ENCODE measurements around the gene SLC6A20. TPM values are rescaled to one million over a fixed set of nuclear protein-coding genes. Genes with fewer than 3 reads are reported as not detected.

The SLC6A20 gene
- total RNA-seq, 2 experiments from 2014 or later = not detected

DNA sequence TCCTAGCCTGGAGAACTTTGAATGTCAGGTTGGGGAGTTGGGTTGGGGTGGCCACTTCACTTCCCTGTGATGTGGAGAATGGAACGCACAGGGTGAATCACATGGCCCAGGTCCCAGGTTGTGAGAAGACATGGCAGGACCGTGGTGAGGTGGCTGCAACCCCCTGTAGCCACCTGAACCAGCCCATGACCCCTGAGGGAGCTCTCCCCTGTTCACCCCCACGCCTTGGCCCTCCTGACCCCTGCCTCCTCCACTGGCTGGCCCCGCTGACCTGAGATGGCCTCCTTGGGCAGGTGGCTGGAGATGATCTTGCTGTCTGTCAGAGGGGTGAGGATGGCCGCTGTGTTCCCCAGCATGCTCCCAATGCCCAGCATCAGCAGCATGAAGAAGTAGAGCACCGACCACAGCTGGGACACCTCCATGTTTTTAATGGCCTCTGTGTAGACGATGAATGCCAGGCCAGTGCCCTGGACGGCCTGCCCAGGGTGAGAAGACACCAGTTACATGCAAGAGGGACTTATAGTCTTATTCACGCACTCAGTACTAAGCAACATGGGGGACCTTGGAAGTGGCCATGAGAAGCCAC, 31.0 kb downstream of the SLC6A20 start:
- no peak overlapping the region for H3K4me3 ChIP-seq (ENCODE audit: low read length)
- peaks cover 6% of the 10 kb centered on the region for H3K4me1 ChIP-seq (ENCODE audit: insufficient read depth, low read length)
- H3K4me1 Mint-ChIP-seq (ENCODE audit: low read depth) = no peaks in the 10 kb centered on the region
- ChIA-PET POLR2A (no interaction called here), CTCF (no interaction called here)
- intact Hi-C loops (cut with DNase I, micrococcal nuclease) = no loop called here
- no peaks in the 10 kb centered on the region for H3K36me3 ChIP-seq (ENCODE audit: insufficient read depth, low read length)
- peaks cover 0 to 3% of the 10 kb centered on the region in 2 experiments for H3K9me3 ChIP-seq (ENCODE audit: control insufficient read depth in 1 of 2, insufficient read depth in 1 of 2, low read length in 2 of 2)
- TF ChIP-seq, protein P1, sequence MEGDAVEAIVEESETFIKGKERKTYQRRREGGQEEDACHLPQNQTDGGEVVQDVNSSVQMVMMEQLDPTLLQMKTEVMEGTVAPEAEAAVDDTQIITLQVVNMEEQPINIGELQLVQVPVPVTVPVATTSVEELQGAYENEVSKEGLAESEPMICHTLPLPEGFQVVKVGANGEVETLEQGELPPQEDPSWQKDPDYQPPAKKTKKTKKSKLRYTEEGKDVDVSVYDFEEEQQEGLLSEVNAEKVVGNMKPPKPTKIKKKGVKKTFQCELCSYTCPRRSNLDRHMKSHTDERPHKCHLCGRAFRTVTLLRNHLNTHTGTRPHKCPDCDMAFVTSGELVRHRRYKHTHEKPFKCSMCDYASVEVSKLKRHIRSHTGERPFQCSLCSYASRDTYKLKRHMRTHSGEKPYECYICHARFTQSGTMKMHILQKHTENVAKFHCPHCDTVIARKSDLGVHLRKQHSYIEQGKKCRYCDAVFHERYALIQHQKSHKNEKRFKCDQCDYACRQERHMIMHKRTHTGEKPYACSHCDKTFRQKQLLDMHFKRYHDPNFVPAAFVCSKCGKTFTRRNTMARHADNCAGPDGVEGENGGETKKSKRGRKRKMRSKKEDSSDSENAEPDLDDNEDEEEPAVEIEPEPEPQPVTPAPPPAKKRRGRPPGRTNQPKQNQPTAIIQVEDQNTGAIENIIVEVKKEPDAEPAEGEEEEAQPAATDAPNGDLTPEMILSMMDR (IDR thresholded peaks at IDR 0.05) = no peak
- H3K27me3 Mint-ChIP-seq = no peaks in the 10 kb centered on the region
- DNase-seq (no peak), ATAC-seq (ENCODE audit: poor library complexity) (no peak)
- H3K9me3 Mint-ChIP-seq = no peaks in the 10 kb centered on the region
- H3K4me3 Mint-ChIP-seq = no peak overlapping the region
- H3K27ac Mint-ChIP-seq = no peak overlapping the region
- H3K27ac ChIP-seq (ENCODE audit: low read depth in 1 of 2, low read length in 2 of 2) = no peak overlapping the region
- H3K27me3 ChIP-seq (ENCODE audit: control insufficient read depth in 1 of 2, insufficient read depth in 2 of 2, low read length in 2 of 2) = no peaks in the 10 kb centered on the region
- no peaks in the 10 kb centered on the region for H3K36me3 Mint-ChIP-seq (ENCODE audit: low read depth)

DNA sequence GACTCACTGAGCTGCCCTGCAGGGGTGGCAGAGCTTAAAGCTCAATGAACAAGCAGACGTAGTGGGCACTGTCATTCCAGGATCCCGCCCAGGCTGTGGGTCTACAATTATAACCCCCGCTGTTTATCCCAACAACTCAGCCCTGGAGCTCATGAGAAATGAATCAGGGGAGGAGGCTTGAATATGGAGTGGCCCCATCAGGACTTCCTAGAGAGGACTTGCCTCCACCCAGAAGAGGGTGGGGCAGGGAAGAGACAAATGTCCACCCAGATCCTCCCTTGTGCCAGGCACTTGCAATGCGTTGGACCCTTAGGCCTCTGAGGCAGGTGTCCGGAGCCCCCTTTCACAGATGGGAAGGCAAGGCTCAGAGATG, 33.0 kb downstream of the SLC6A20 start:
- intact Hi-C loops (cut with DNase I, micrococcal nuclease) = no loop called here
- no peak overlapping the region for H3K4me3 Mint-ChIP-seq
- peaks cover 0 to 3% of the 10 kb centered on the region in 2 experiments for H3K9me3 ChIP-seq (ENCODE audit: control insufficient read depth in 1 of 2, insufficient read depth in 1 of 2, low read length in 2 of 2)
- H3K36me3 Mint-ChIP-seq (ENCODE audit: low read depth) = no peaks in the 10 kb centered on the region
- DNase-seq (no peak), ATAC-seq (ENCODE audit: poor library complexity) (no peak)
- H3K9me3 Mint-ChIP-seq = no peaks in the 10 kb centered on the region
- no peak overlapping the region for H3K27ac ChIP-seq (ENCODE audit: low read depth in 1 of 2, low read length in 2 of 2)
- H3K27ac Mint-ChIP-seq = no peak overlapping the region
- H3K4me1 ChIP-seq (ENCODE audit: insufficient read depth, low read length) = peaks cover 6% of the 10 kb centered on the region
- CTCF ChIA-PET = interaction anchor here (2.9 kb wide), 1 partner anchor 165 kb away, joined by 18 read pairs; no protein-coding TSS in a partner anchor
- TF ChIP-seq, protein P1 (IDR thresholded peaks at IDR 0.05) = no peak
- H3K27me3 Mint-ChIP-seq = no peaks in the 10 kb centered on the region
- POLR2A ChIA-PET = interaction anchor here (0.6 kb wide), 1 partner anchor 254 kb away, joined by 3 read pairs; no protein-coding TSS in a partner anchor
- peaks cover 0 to 3% of the 10 kb centered on the region in 2 experiments for H3K27me3 ChIP-seq (ENCODE audit: control insufficient read depth in 1 of 2, insufficient read depth in 2 of 2, low read length in 2 of 2)
- no peak overlapping the region for H3K4me3 ChIP-seq (ENCODE audit: low read length)
- no peaks in the 10 kb centered on the region for H3K36me3 ChIP-seq (ENCODE audit: insufficient read depth, low read length)
- H3K4me1 Mint-ChIP-seq (ENCODE audit: low read depth) = no peaks in the 10 kb centered on the region

DNA sequence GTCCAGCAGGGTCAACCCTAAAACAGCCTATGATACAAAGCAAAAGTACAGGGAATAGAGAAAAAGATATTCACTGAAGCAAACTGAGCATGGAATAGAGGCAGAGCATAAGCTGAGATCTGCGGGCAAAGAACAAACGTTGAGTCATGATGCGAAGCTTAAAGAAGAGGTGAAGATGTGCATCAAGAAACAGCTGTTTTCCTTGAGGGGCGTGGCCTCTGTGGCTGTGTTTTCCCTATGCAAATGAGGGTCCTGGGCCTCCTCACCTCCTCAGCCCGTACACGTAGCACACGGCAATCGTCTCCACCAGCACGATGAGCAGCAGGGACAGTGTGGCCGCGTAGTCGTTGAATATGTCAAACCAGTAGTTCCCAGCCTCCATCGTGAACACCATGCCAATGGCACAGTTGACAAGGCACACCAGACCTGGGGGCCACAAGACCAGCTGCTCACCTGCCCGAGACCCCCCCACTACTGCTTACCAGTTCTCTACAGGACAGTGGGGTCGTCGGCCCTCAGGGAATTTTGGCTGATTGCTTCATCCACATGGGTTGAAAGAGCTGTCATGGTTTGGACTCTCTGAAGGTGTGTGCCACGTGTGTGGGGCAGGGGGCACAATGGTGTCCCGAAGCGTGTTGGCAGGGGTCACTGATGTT, 33.6 kb downstream of the SLC6A20 start:
- intact Hi-C loops (cut with DNase I, micrococcal nuclease) = no loop called here
- H3K27me3 ChIP-seq (ENCODE audit: control insufficient read depth in 1 of 2, insufficient read depth in 2 of 2, low read length in 2 of 2) = peaks cover 0 to 3% of the 10 kb centered on the region in 2 experiments
- DNase-seq = no peak
- H3K9me3 ChIP-seq (ENCODE audit: control insufficient read depth in 1 of 2, insufficient read depth in 1 of 2, low read length in 2 of 2) = peaks cover 0 to 3% of the 10 kb centered on the region in 2 experiments
- no peaks in the 10 kb centered on the region for H3K36me3 ChIP-seq (ENCODE audit: insufficient read depth, low read length)
- ChIA-PET POLR2A (interaction anchor here (0.6 kb wide), 1 partner anchor 254 kb away, joined by 3 read pairs; no protein-coding TSS in a partner anchor), CTCF (interaction anchor here (2.9 to 3.0 kb wide), 2 partner anchors 166 to 316 kb away, joined by 9 to 18 read pairs; no protein-coding TSS in a partner anchor)
- Mint-ChIP-seq H3K9me3 (no peaks in the 10 kb centered on the region), H3K4me1 (ENCODE audit: low read depth) (no peaks in the 10 kb centered on the region), H3K27me3 (no peaks in the 10 kb centered on the region), H3K27ac (no peak overlapping the region), H3K36me3 (ENCODE audit: low read depth) (no peaks in the 10 kb centered on the region), H3K4me3 (no peak overlapping the region)
- H3K4me3 ChIP-seq (ENCODE audit: low read length) = no peak overlapping the region
- peaks cover 6% of the 10 kb centered on the region for H3K4me1 ChIP-seq (ENCODE audit: insufficient read depth, low read length)
- H3K27ac ChIP-seq (ENCODE audit: low read depth in 1 of 2, low read length in 2 of 2) = no peak overlapping the region
- ATAC-seq (ENCODE audit: poor library complexity) = no peak
- TF ChIP-seq, protein P1 (IDR thresholded peaks at IDR 0.05) = no peak

All from CD4-positive, alpha-beta T cell (primary cell).